Gastrocnemius medialis (tissue), 4 donors: ENCODE data around the gene LMO3. TPM values are rescaled to one million over a fixed set of nuclear protein-coding genes. Genes with fewer than 3 reads are reported as not detected.

Experiments used
- ATAC-seq, 2 donors: fragments of 150-250 bp; one replicate each; pipeline ENCODE4 v1.9.1; 2016
- DNase-seq, 2 donors: peaks; one replicate each; pipeline ENCODE4 v3.0.0-alpha.2; 2019
- H3K27ac ChIP-seq, 4 donors: fragments of 200-600 bp; sonication (generic); 1 replicate in 1 of 4; 2 replicates in 3 of 4; pipeline ENCODE4 v1.5.1; 2016 to 2018; ENCODE audit warnings: mild to moderate bottlenecking in 2 of 4, moderate library complexity in 1 of 4
- H3K27me3 ChIP-seq, 3 donors: fragments of 200-600 bp; sonication (generic) in 2 of 3; 1 replicate in 1 of 3; 2 replicates in 2 of 3; pipeline versions ENCODE4 v1.5.1 to v1.6.0; 2016 to 2019; ENCODE audit warnings: mild to moderate bottlenecking in 1 of 3, moderate library complexity in 1 of 3
- H3K36me3 ChIP-seq, 2 donors: fragments of 200-600 bp; sonication (generic) in 1 of 2; one replicate each; pipeline ENCODE4 v1.5.1; 2017 to 2018
- H3K4me1 ChIP-seq, 2 donors: fragments of 200-600 bp; sonication (generic) in 1 of 2; one replicate each; pipeline ENCODE4 v1.5.1; 2016 to 2017; ENCODE audit warnings: mild to moderate bottlenecking in 2 of 2
- H3K4me3 ChIP-seq, 4 donors: fragments of 200-600 bp; sonication (generic) in 3 of 4; 1 replicate in 1 of 4; 2 replicates in 3 of 4; pipeline ENCODE4 v1.5.1; 2016 to 2019; ENCODE audit warnings: mild to moderate bottlenecking in 2 of 4
- H3K9me3 ChIP-seq, 3 donors: fragments of 200-600 bp; sonication (generic) in 2 of 3; 1 replicate in 1 of 3; 2 replicates in 2 of 3; pipeline ENCODE4 v1.5.1; 2016 to 2019
- CTCF ChIP-seq, 5 experiments: fragments of 450-650 bp in 3 of 5; fragments of 200-600 bp in 2 of 5; sonication (generic) in 2 of 5; IDR thresholded peaks in 4 of 5; conservative IDR thresholded peaks in 1 of 5; 1 replicate in 4 of 5; 2 replicates in 1 of 5; pipeline ENCODE4 v1.5.1; 2016 to 2019; ENCODE audit warnings: antibody characterized with exemption in 5 of 5, mild to moderate bottlenecking in 3 of 5, moderate library complexity in 3 of 5
- POLR2A ChIP-seq, 2 donors: fragments of 450-650 bp; IDR thresholded peaks; one replicate each; pipeline ENCODE4 v1.6.1; 2017; ENCODE audit warnings: antibody characterized with exemption in 2 of 2, mild to moderate bottlenecking in 2 of 2, moderate library complexity in 2 of 2
- in situ Hi-C, 4 donors: fragments of 200-750 bp; cut with MboI; loops; one replicate each; pipeline versions ENCODE4 v1.15.0 to v1.8.0; 2017; ENCODE audit warnings: low sequenced_read_pairs in 4 of 4
- intact Hi-C: fragments of 100-400 bp; cut with DNase I; formaldehyde crosslinking; loops from one replicate; pipeline ENCODE4 v1.15.1; 2023; ENCODE audit warnings: low total_unique reads
- total RNA-seq, 4 donors: library from RNA; depleted of rRNA; stranded (reverse); fragments of >200 nt; gene quantifications; one replicate each; pipeline versions ENCODE4 v1.1.0 to v1.2.3, GENCODE V29; 2016

Gene LMO3
- total RNA-seq, 4 donors from 2014 or later = 0.81 to 4.6 (median 1.5) TPM

GRCh38 chr12:16603916-16604575 lies 1.9 kb downstream of the LMO3 start:
- Histone ChIP-seq H3K27ac (no peak overlapping the region), H3K9me3 (no peaks in the 10 kb centered on the region), H3K36me3 (no peaks in the 10 kb centered on the region), H3K4me3 (peak overlapping the region in 1 of 4 donors; percentile 48), H3K4me1 (peaks cover 0 to under 1% of the 10 kb centered on the region in 2 donors), H3K27me3 (peaks cover 25 to 30% (median 28%) of the 10 kb centered on the region in 3 donors)
- no peak for TF ChIP-seq CTCF (IDR thresholded peaks at IDR 0.05 in 4 of 5, conservative IDR thresholded peaks at IDR 0.05 in 1 of 5)
- no peak for TF ChIP-seq POLR2A (IDR thresholded peaks at IDR 0.05)
- DNase-seq (no peak), ATAC-seq (no peak)
- intact Hi-C loops (no loop called here), in situ Hi-C loops (no loop called here)

GRCh38 chr12:16603260-16603915 lies 2.6 kb downstream of the LMO3 start:
- ATAC-seq (no peak), DNase-seq (no peak)
- H3K4me1 ChIP-seq = no peaks in the 10 kb centered on the region
- H3K4me3 ChIP-seq = no peak overlapping the region
- in situ Hi-C loops (no loop called here), intact Hi-C loops (no loop called here)
- H3K27ac ChIP-seq = no peak overlapping the region
- H3K27me3 ChIP-seq = peaks cover 21 to 30% (median 22%) of the 10 kb centered on the region in 3 donors
- no peaks in the 10 kb centered on the region for H3K36me3 ChIP-seq
- H3K9me3 ChIP-seq = no peaks in the 10 kb centered on the region
- no peak for TF ChIP-seq POLR2A (IDR thresholded peaks at IDR 0.05)
- no peak for TF ChIP-seq CTCF (IDR thresholded peaks at IDR 0.05 in 4 of 5, conservative IDR thresholded peaks at IDR 0.05 in 1 of 5)

GRCh38 chr12:16602412-16602811 lies 3.5 kb downstream of the LMO3 start:
- in situ Hi-C loops = no loop called here
- Histone ChIP-seq H3K9me3 (no peaks in the 10 kb centered on the region), H3K4me1 (no peaks in the 10 kb centered on the region), H3K27ac (no peak overlapping the region), H3K27me3 (peaks cover 14 to 25% (median 15%) of the 10 kb centered on the region in 3 donors), H3K36me3 (no peaks in the 10 kb centered on the region), H3K4me3 (no peak overlapping the region)
- intact Hi-C loops = no loop called here
- TF ChIP-seq CTCF (IDR thresholded peaks at IDR 0.05 in 4 of 5, conservative IDR thresholded peaks at IDR 0.05 in 1 of 5) = no peak
- no peak for TF ChIP-seq POLR2A (IDR thresholded peaks at IDR 0.05)
- ATAC-seq (no peak), DNase-seq (no peak)

GRCh38 chr12:16600525-16600924 lies 5.4 kb downstream of the LMO3 start:
- no peaks in the 10 kb centered on the region for H3K4me1 ChIP-seq
- ATAC-seq (no peak), DNase-seq (no peak)
- no peak overlapping the region for H3K4me3 ChIP-seq
- peaks cover under 1 to 11% (median 2%) of the 10 kb centered on the region in 3 donors for H3K27me3 ChIP-seq
- intact Hi-C loops (no loop called here), in situ Hi-C loops (no loop called here)
- no peak overlapping the region for H3K27ac ChIP-seq
- TF ChIP-seq POLR2A (IDR thresholded peaks at IDR 0.05) (no peak), CTCF (IDR thresholded peaks at IDR 0.05 in 4 of 5, conservative IDR thresholded peaks at IDR 0.05 in 1 of 5) (no peak)
- no peaks in the 10 kb centered on the region for H3K9me3 ChIP-seq
- H3K36me3 ChIP-seq = no peaks in the 10 kb centered on the region
